NCI-H345 (cell line): ENCODE results near the gene MS4A13.
"Not testable (repeated sequence)": the region's sequence is repeated elsewhere in the genome, so short reads cannot be mapped to it uniquely, and the experiment has no call there.

Experiments used
- DNase-seq: peaks from one replicate; lab custom pipeline; 2025; lab: John Stamatoyannopoulos, UW

The MS4A13 gene

GRCh38 chr11:60515144-60515855, at the start of gene MS4A13:
TSS of gene MS4A13 (plus strand) at chr11:60515392. CDS start at chr11:60518084, 2,692 bp downstream.
- no peak for DNase-seq

GRCh38 chr11:60468829-60469228, 46.4 kb upstream of the MS4A13 start:
- DNase-seq: no peak

GRCh38 chr11:60469723-60470122, 45.5 kb upstream of the MS4A13 start:
- DNase-seq: no peak

GRCh38 chr11:60477035-60477445, 38.2 kb upstream of the MS4A13 start:
- DNase-seq: no peak

- no peak for DNase-seq
Measured at GRCh38 chr11:60482361-60482760, 32.8 kb upstream of the MS4A13 start.

GRCh38 chr11:60485987-60486386, 29.2 kb upstream of the MS4A13 start:
- DNase-seq: no peak

- DNase-seq: no peak
Measured at GRCh38 chr11:60492488-60493009, 22.6 kb upstream of the MS4A13 start, which contains the start of gene MS4A12. TSS of gene MS4A12 (plus strand) at chr11:60492778. CDS start at chr11:60497319, 4,541 bp downstream.

- no peak for DNase-seq
Measured at GRCh38 chr11:60493454-60493853, 21.7 kb upstream of the MS4A13 start.

- no peak for DNase-seq
Measured at GRCh38 chr11:60498399-60498798, 16.8 kb upstream of the MS4A13 start.

- no peak for DNase-seq
Measured at GRCh38 chr11:60498853-60499252, 16.3 kb upstream of the MS4A13 start.

- DNase-seq: no peak
Measured at GRCh38 chr11:60500276-60500910, 14.8 kb upstream of the MS4A13 start.

GRCh38 chr11:60502221-60502775, 12.9 kb upstream of the MS4A13 start:
- DNase-seq: no peak

GRCh38 chr11:60504219-60504905, 10.8 kb upstream of the MS4A13 start:
- DNase-seq: no peak

- DNase-seq: not testable (repeated sequence)
Measured at GRCh38 chr11:60509609-60510008, 5.6 kb upstream of the MS4A13 start.

- DNase-seq: not testable (repeated sequence)
Measured at GRCh38 chr11:60510209-60510608, 5.0 kb upstream of the MS4A13 start.

- DNase-seq: no peak
Measured at GRCh38 chr11:60511393-60511792, 3.8 kb upstream of the MS4A13 start.

GRCh38 chr11:60512651-60513225, 2.5 kb upstream of the MS4A13 start:
- no peak for DNase-seq

GRCh38 chr11:60513496-60514460, 1.4 kb upstream of the MS4A13 start:
- DNase-seq: no peak

- no peak for DNase-seq
Measured at GRCh38 chr11:60528465-60528864, 13.3 kb downstream of the MS4A13 start.

GRCh38 chr11:60528934-60529333, 13.7 kb downstream of the MS4A13 start:
- no peak for DNase-seq
